OCI-LY1 (cell line): Measurements from ENCODE around the gene MELTF.

Experiments
- EZH2 ChIP-seq: fragments of 200-600 bp; sonication (generic), shearing (Covaris generic); IDR thresholded peaks from 2 replicates; pipeline ENCODE4 v1.8.0; 2017; ENCODE audit warnings: borderline replicate concordance, mixed run types, mild to moderate bottlenecking, antibody characterized with exemption, low read length, moderate library complexity, mixed read lengths
- TF ChIP-seq, protein P1 (sequence below): fragments of 200-600 bp; sonication (generic), shearing (Covaris generic); IDR thresholded peaks from 2 replicates; pipeline ENCODE4 v1.5.1; 2017; ENCODE audit warnings: mild to moderate bottlenecking, antibody characterized with exemption, low read length, moderate library complexity, mixed read lengths

DNA sequence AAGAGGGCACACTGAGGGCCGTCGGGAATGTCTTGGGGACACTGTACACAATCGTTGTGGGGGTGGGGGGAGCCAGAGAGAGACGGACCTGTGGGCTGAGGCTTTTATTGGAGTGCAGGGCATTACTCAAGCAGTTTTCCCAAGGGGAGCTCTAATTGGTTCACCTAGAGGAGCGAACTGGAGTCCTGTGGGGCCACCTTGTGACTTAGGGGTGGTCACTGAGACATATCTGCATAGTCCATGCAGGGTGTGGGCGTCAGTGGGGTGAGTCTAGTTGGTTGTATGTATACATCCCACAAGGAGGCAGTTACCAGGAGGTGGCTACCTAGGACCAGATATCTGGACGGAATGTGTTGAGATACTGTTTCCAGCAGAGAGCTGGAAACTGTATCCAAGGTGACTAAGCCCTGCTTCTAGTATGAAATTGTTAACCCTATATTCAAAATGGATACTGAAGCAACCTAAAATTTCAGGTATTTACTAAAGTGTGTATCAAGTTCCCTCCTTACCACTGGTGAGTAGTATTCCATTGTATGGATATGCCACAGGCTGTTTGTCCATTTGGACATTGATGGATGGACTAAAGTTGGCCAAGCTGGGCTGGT, 58.4 kb downstream of the MELTF start:
- TF ChIP-seq, protein P1, sequence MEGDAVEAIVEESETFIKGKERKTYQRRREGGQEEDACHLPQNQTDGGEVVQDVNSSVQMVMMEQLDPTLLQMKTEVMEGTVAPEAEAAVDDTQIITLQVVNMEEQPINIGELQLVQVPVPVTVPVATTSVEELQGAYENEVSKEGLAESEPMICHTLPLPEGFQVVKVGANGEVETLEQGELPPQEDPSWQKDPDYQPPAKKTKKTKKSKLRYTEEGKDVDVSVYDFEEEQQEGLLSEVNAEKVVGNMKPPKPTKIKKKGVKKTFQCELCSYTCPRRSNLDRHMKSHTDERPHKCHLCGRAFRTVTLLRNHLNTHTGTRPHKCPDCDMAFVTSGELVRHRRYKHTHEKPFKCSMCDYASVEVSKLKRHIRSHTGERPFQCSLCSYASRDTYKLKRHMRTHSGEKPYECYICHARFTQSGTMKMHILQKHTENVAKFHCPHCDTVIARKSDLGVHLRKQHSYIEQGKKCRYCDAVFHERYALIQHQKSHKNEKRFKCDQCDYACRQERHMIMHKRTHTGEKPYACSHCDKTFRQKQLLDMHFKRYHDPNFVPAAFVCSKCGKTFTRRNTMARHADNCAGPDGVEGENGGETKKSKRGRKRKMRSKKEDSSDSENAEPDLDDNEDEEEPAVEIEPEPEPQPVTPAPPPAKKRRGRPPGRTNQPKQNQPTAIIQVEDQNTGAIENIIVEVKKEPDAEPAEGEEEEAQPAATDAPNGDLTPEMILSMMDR: no peak
- TF ChIP-seq EZH2: no peak
